ENCODE measurements around the gene KIFAP3.

DNA sequence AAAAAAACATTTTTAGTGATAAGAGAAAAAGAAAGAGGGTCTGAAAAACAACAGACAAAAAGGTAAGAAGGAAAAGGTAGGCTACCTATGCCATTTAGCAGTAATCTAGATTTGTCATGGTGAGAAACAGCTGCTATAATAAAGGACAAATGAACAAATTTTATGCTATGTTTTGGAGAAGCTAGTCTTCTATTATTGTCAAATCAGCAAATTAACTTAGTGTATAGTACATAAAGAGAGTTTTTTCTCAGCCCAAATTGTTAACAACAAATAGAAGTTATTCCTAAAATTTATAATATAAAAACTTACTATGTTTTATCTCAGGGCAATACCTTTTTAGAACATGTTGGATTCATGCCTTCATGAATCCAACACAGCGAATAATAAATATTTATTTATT is 88.7 kb downstream of the KIFAP3 start:
- TF ChIP-seq, protein P1, sequence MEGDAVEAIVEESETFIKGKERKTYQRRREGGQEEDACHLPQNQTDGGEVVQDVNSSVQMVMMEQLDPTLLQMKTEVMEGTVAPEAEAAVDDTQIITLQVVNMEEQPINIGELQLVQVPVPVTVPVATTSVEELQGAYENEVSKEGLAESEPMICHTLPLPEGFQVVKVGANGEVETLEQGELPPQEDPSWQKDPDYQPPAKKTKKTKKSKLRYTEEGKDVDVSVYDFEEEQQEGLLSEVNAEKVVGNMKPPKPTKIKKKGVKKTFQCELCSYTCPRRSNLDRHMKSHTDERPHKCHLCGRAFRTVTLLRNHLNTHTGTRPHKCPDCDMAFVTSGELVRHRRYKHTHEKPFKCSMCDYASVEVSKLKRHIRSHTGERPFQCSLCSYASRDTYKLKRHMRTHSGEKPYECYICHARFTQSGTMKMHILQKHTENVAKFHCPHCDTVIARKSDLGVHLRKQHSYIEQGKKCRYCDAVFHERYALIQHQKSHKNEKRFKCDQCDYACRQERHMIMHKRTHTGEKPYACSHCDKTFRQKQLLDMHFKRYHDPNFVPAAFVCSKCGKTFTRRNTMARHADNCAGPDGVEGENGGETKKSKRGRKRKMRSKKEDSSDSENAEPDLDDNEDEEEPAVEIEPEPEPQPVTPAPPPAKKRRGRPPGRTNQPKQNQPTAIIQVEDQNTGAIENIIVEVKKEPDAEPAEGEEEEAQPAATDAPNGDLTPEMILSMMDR (IDR thresholded peaks at IDR 0.05): no peak
- no peak for TF ChIP-seq POLR2A (IDR thresholded peaks at IDR 0.05)
- TF ChIP-seq EP300 (IDR thresholded peaks at IDR 0.05): no peak

All from suprapubic skin (tissue), 3 donors.